Fibroblast of lung (primary cell): ENCODE data around the gene DOK4. TPM values are rescaled to one million over a fixed set of nuclear protein-coding genes. Genes with fewer than 3 reads are reported as not detected.

Experiments used
- DNase-seq, 2 donors: peaks; one replicate each; pipeline versions ENCODE4 v3.0.0 to v3.0.0-alpha.2; 2010; ENCODE audit warnings: low read depth in 2 of 2
- H2AFZ ChIP-seq: 2 replicates; pipeline ENCODE4 v1.5.1; 2012; ENCODE audit warnings: low read length, control low read depth, inconsistent platforms
- H3K27ac ChIP-seq: 2 replicates; pipeline ENCODE4 v1.5.1; 2011; ENCODE audit warnings: low read length, control low read depth; ENCODE audit not compliant: insufficient read depth
- H3K27me3 ChIP-seq: 2 replicates; pipeline ENCODE4 v1.5.1; 2011; ENCODE audit warnings: mild to moderate bottlenecking, low read length; ENCODE audit not compliant: control insufficient read depth, insufficient read depth
- H3K36me3 ChIP-seq: 2 replicates; pipeline ENCODE4 v1.5.1; 2011; ENCODE audit warnings: low read length; ENCODE audit not compliant: control insufficient read depth, insufficient read depth
- H3K4me1 ChIP-seq: 2 replicates; pipeline ENCODE4 v1.5.1; 2011; ENCODE audit warnings: low read length; ENCODE audit not compliant: control insufficient read depth, insufficient read depth; ENCODE audit errors: extremely low read depth
- H3K4me2 ChIP-seq: 2 replicates; pipeline ENCODE4 v1.5.1; 2011; ENCODE audit warnings: low read length, control low read depth; ENCODE audit not compliant: insufficient read depth; ENCODE audit errors: extremely low read depth
- H3K4me3 ChIP-seq, 4 experiments: fragments of 200-600 bp in 1 of 4; sonication (generic) in 1 of 4; replicated peaks in 1 of 4; 2 replicates each; pipeline ENCODE4 v1.5.1; 2011 to 2016; ENCODE audit warnings: low read length in 4 of 4, low read depth in 3 of 4, mild to moderate bottlenecking in 3 of 4, control low read depth in 2 of 4, inconsistent platforms in 1 of 4, mixed read lengths in 1 of 4; ENCODE audit not compliant: insufficient read depth in 1 of 4; ENCODE audit errors: control extremely low read depth in 1 of 4
- H3K79me2 ChIP-seq: 2 replicates; pipeline ENCODE4 v1.5.1; 2012; ENCODE audit warnings: mild to moderate bottlenecking, low read length, inconsistent platforms; ENCODE audit not compliant: control insufficient read depth, insufficient read depth
- H3K9ac ChIP-seq: 2 replicates; pipeline ENCODE4 v1.5.1; 2011; ENCODE audit warnings: mild to moderate bottlenecking, low read length, control low read depth; ENCODE audit not compliant: insufficient read depth
- H3K9me3 ChIP-seq: 2 replicates; pipeline ENCODE4 v1.5.1; 2012; ENCODE audit warnings: low read depth, low read length; ENCODE audit not compliant: control insufficient read depth, insufficient read depth
- H4K20me1 ChIP-seq: 2 replicates; pipeline ENCODE4 v1.5.1; 2011; ENCODE audit warnings: low read length; ENCODE audit not compliant: control insufficient read depth, insufficient read depth; ENCODE audit errors: extremely low read depth
- CTCF ChIP-seq, 2 donors: IDR thresholded peaks in 1 of 2; conservative IDR thresholded peaks in 1 of 2; 1 replicate in 1 of 2; 2 replicates in 1 of 2; pipeline ENCODE4 v1.5.1; 2011 to 2012; ENCODE audit warnings: low read length in 2 of 2, control low read depth in 1 of 2, inconsistent platforms in 1 of 2, low read depth in 1 of 2, mild to moderate bottlenecking in 1 of 2
- EZH2 ChIP-seq: IDR thresholded peaks from 2 replicates; pipeline ENCODE4 v1.5.1; 2012; ENCODE audit warnings: low read length, control low read depth, mild to moderate bottlenecking; ENCODE audit errors: missing control alignments
- polyA plus RNA-seq, 2 donors: library from polyadenylated mRNA; depleted of rRNA in 1 of 2; stranded (reverse) in 1 of 2; unstranded in 1 of 2; fragments of >200 nt; gene quantifications; 2 replicates each; pipeline ENCODE4 v1.2.1, GENCODE V29; 2011 to 2012; ENCODE audit warnings: missing spikeins in 1 of 2
- total RNA-seq: library from RNA; depleted of rRNA; stranded (reverse); fragments of >200 nt; gene quantifications from 2 replicates; pipeline ENCODE4 v1.2.1, GENCODE V29; 2014

Gene DOK4
- total and polyA plus RNA-seq, 2 donors (not counting 1 experiment from before 2014, with no cell fraction given), result 12.6 to 15.0 TPM

DNA sequence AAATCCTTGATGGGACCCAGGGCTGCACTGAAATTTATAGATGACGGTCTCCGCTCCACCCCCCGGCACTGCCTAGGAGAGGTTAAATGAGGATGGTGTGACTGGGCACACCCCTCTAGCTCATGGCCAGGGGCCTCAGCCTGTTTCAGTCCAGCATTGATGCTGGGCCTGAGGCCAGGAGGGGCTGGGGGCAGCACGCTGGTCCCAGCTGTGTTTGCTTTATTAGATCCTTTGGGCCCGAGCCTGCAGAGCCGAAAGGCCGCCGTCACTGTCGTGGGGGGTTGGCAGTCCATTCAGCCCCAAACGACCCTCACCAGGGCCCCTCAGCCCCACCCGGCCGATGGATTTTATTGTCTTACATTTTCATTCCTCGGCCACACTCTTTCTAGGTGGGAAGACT, 10.8 kb upstream of the DOK4 start:
- Histone ChIP-seq H3K36me3 (no peaks in the 10 kb centered on the region), H3K9ac (no peak overlapping the region), H3K79me2 (no peaks in the 10 kb centered on the region), H3K4me2 (no peak overlapping the region), H4K20me1 (no peaks in the 10 kb centered on the region), H3K9me3 (no peaks in the 10 kb centered on the region), H3K27me3 (peaks cover 14% of the 10 kb centered on the region), H3K4me3 (no peak overlapping the region), H3K27ac (no peak overlapping the region), H3K4me1 (no peaks in the 10 kb centered on the region), H2AFZ (no peak overlapping the region)
- no peak for DNase-seq
- no peak for TF ChIP-seq CTCF (conservative IDR thresholded peaks at IDR 0.05 in 1 of 2, IDR thresholded peaks at IDR 0.05 in 1 of 2; ENCODE audit: low read depth in 1 of 2, low read length in 2 of 2)
- no peak for TF ChIP-seq EZH2

- no peaks in the 10 kb centered on the region for H3K4me1 ChIP-seq
- TF ChIP-seq EZH2 (no peak), CTCF (conservative IDR thresholded peaks at IDR 0.05 in 1 of 2, IDR thresholded peaks at IDR 0.05 in 1 of 2; ENCODE audit: low read depth in 1 of 2, low read length in 2 of 2) (no peak)
- H3K4me2 ChIP-seq, result no peak overlapping the region
- H3K79me2 ChIP-seq, result no peaks in the 10 kb centered on the region
- no peak for DNase-seq
- no peak overlapping the region for H2AFZ ChIP-seq
- H3K27me3 ChIP-seq, result peaks cover 11% of the 10 kb centered on the region
- no peak overlapping the region for H3K4me3 ChIP-seq
- H4K20me1 ChIP-seq, result no peaks in the 10 kb centered on the region
- H3K9ac ChIP-seq, result no peak overlapping the region
- H3K27ac ChIP-seq, result no peak overlapping the region
- no peaks in the 10 kb centered on the region for H3K36me3 ChIP-seq
- no peaks in the 10 kb centered on the region for H3K9me3 ChIP-seq
Observed at GRCh38 chr16:57493767-57494166, 7.5 kb upstream of the DOK4 start.

DNA sequence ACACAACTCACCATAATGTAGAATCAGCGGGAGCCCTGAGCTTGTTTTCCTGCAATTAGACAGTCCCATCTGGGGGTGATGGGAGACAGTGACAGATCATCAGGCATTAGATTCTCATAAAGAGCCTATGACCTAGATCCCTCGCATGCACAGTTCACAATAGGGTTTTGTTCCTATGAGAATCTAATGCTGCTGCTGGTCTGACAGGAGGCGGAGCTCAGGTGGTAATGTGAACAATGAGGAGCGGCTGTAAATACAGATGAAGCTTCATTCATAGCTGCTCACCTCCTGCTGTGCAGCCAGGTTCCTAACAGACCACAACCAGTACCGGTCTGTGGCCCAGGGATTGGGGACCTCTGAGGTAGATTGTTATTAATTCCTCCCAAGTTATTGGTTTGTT, 2.9 kb upstream of the DOK4 start:
- no peak overlapping the region for H2AFZ ChIP-seq
- no peak for TF ChIP-seq EZH2
- TF ChIP-seq CTCF (conservative IDR thresholded peaks at IDR 0.05 in 1 of 2, IDR thresholded peaks at IDR 0.05 in 1 of 2; ENCODE audit: low read depth in 1 of 2, low read length in 2 of 2), result no peak
- H4K20me1 ChIP-seq, result no peaks in the 10 kb centered on the region
- no peak overlapping the region for H3K27ac ChIP-seq
- H3K36me3 ChIP-seq, result no peaks in the 10 kb centered on the region
- H3K9me3 ChIP-seq, result no peaks in the 10 kb centered on the region
- H3K27me3 ChIP-seq, result no peaks in the 10 kb centered on the region
- no peak overlapping the region for H3K4me2 ChIP-seq
- no peak overlapping the region for H3K4me3 ChIP-seq
- H3K4me1 ChIP-seq, result no peaks in the 10 kb centered on the region
- no peaks in the 10 kb centered on the region for H3K79me2 ChIP-seq
- H3K9ac ChIP-seq, result no peak overlapping the region
- no peak for DNase-seq
